Measurements from ENCODE around the gene PPM1J.

GRCh38 chr1:112697781-112698201 lies 17.3 kb downstream of the PPM1J start:
- TF ChIP-seq RXRA (IDR thresholded peaks at IDR 0.05; ENCODE audit: insufficient read depth, low read depth, low read length) (no peak), RAD21 (IDR thresholded peaks at IDR 0.05 in 1 of 2, conservative IDR thresholded peaks at IDR 0.05 in 1 of 2; ENCODE audit: low read depth in 2 of 2, low read length in 2 of 2) (no peak), EZH2 (IDR thresholded peaks at IDR 0.05; ENCODE audit: low read depth, low read length, severe bottlenecking) (no peak), ASH2L (IDR thresholded peaks at IDR 0.05; ENCODE audit: low read length) (no peak)

Measured in H1 (cell line).